GM12878 (cell line): ENCODE results near the gene RHBDD1.

Source experiments
- CHD2 ChIP-seq: IDR thresholded peaks from 2 replicates; pipeline ENCODE4 v1.6.1; 2011; ENCODE audit warnings: low read depth, low read length, improper control_type of control experiment, borderline replicate concordance
- CREM ChIP-seq: IDR thresholded peaks from 2 replicates; pipeline ENCODE4 v1.6.1; 2014; ENCODE audit warnings: antibody characterized with exemption, low read depth
- FOXM1 ChIP-seq: IDR thresholded peaks from 2 replicates; pipeline ENCODE4 v1.6.1; 2012; ENCODE audit warnings: low read depth, mild to moderate bottlenecking, inconsistent platforms, low read length, moderate library complexity
- HDAC2 ChIP-seq: fragments of 200-600 bp; sonication (generic); IDR thresholded peaks from 2 replicates; pipeline ENCODE4 v1.6.1; 2017
- HDAC6 ChIP-seq: fragments of 200-600 bp; sonication (generic); IDR thresholded peaks from one replicate; pipeline ENCODE4 v1.8.0; 2017; ENCODE audit warnings: antibody characterized with exemption; ENCODE audit not compliant: unreplicated experiment
- HDGF ChIP-seq: fragments of 450-650 bp; IDR thresholded peaks from 2 replicates; pipeline ENCODE4 v1.6.1; 2016; ENCODE audit warnings: antibody characterized with exemption
- NR2F1 ChIP-seq: fragments of 450-650 bp; conservative IDR thresholded peaks from 2 replicates; pipeline ENCODE4 v1.6.1; 2017; ENCODE audit warnings: mild to moderate bottlenecking
- POLR2A ChIP-seq: IDR thresholded peaks from 2 replicates; pipeline ENCODE4 v1.6.1; 2011; ENCODE audit warnings: low read depth, mild to moderate bottlenecking, low read length
- ZNF384 ChIP-seq: IDR thresholded peaks from 2 replicates; pipeline ENCODE4 v1.6.1; 2012; ENCODE audit warnings: low read depth, mild to moderate bottlenecking, low read length, improper control_type of control experiment, borderline replicate concordance
- TF ChIP-seq, protein P1 (sequence below), 3 experiments: IDR thresholded peaks in 2 of 3; conservative IDR thresholded peaks in 1 of 3; 2 replicates each; pipeline ENCODE4 v1.5.1; 2011; ENCODE audit warnings: low read depth in 3 of 3, low read length in 3 of 3, mild to moderate bottlenecking in 3 of 3, control low read depth in 2 of 3, moderate library complexity in 2 of 3, inconsistent platforms in 1 of 3, mixed read lengths in 1 of 3; ENCODE audit not compliant: control insufficient read depth in 2 of 3, insufficient read depth in 1 of 3; ENCODE audit errors: extremely low read depth in 1 of 3
- TF ChIP-seq, protein P2 (sequence below): IDR thresholded peaks from 2 replicates; pipeline ENCODE4 v1.6.1; 2011; ENCODE audit warnings: low read depth, mild to moderate bottlenecking, low read length, moderate library complexity, borderline replicate concordance; ENCODE audit errors: extremely low read depth

DNA sequence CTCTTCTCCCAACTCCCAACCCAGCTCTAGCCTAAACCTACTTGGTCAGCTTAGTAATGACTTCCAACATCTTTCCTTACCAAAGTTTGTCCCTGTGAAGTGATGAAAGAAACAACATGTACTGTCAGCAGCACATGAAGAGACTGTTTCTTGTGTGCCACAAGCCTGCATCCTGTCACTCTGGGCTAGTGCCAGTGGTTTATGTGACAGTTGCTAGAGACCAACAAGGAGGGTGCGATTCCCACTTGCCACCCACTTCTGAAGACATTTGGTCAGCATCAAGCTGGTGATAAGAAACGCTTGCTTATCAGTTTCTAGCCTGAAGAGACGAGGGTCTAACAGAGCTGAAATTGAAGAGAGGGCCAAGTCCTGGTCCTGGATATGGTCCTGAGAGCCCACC lies 195.5 kb downstream of the RHBDD1 start:
- TF ChIP-seq POLR2A (no peak), HDAC6 (no peak), CHD2 (no peak), ZNF384 (no peak), FOXM1 (no peak), HDAC2 (no peak), CREM (no peak), NR2F1 (no peak), HDGF (no peak)
- TF ChIP-seq, protein P1, sequence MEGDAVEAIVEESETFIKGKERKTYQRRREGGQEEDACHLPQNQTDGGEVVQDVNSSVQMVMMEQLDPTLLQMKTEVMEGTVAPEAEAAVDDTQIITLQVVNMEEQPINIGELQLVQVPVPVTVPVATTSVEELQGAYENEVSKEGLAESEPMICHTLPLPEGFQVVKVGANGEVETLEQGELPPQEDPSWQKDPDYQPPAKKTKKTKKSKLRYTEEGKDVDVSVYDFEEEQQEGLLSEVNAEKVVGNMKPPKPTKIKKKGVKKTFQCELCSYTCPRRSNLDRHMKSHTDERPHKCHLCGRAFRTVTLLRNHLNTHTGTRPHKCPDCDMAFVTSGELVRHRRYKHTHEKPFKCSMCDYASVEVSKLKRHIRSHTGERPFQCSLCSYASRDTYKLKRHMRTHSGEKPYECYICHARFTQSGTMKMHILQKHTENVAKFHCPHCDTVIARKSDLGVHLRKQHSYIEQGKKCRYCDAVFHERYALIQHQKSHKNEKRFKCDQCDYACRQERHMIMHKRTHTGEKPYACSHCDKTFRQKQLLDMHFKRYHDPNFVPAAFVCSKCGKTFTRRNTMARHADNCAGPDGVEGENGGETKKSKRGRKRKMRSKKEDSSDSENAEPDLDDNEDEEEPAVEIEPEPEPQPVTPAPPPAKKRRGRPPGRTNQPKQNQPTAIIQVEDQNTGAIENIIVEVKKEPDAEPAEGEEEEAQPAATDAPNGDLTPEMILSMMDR (IDR thresholded peaks at IDR 0.05 in 2 of 3, conservative IDR thresholded peaks at IDR 0.05 in 1 of 3; ENCODE audit: control insufficient read depth in 2 of 3, extremely low read depth in 1 of 3, insufficient read depth in 1 of 3, low read depth in 3 of 3, low read length in 3 of 3): no peak
- TF ChIP-seq, protein P2, sequence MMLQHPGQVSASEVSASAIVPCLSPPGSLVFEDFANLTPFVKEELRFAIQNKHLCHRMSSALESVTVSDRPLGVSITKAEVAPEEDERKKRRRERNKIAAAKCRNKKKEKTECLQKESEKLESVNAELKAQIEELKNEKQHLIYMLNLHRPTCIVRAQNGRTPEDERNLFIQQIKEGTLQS: no peak
